Measurements from ENCODE around the gene ETFA. TPM values are rescaled to one million over a fixed set of nuclear protein-coding genes. Genes with fewer than 3 reads are reported as not detected.

The ETFA gene
- polyA plus RNA-seq, 3 donors = 62.1 to 178 (median 166) TPM

GRCh38 chr15:76274821-76275220 is 36.4 kb downstream of the ETFA start:
- Mint-ChIP-seq H3K9me3 (peaks cover 0 to 4% (median 3%) of the 10 kb centered on the region in 7 donors), H3K27me3 (ENCODE audit: low read depth in 3 of 3) (peaks cover 0 to 2% (median 0%) of the 10 kb centered on the region in 3 donors), H3K4me1 (peaks cover 2% of the 10 kb centered on the region), H3K27ac (no peak overlapping the region), H3K4me3 (peak overlapping the region in 1 of 2 donors; percentile 6), H3K36me3 (peaks cover 71 to 82% of the 10 kb centered on the region in 2 donors)
- H3K27ac ChIP-seq (ENCODE audit: low read depth in 1 of 2, low read length in 2 of 2) = no peak overlapping the region
- no peak overlapping the region for H2AFZ ChIP-seq (ENCODE audit: insufficient read depth, low read depth, low read length, poor library complexity, severe bottlenecking)
- H3K4me2 ChIP-seq (replicated peaks; ENCODE audit: extremely low read depth, low read length, poor library complexity, severe bottlenecking) = no peak overlapping the region
- H3K9me3 ChIP-seq (replicated peaks in 1 of 2; ENCODE audit: control insufficient read depth in 1 of 2, insufficient read depth in 1 of 2, low read length in 2 of 2) = no peaks in the 10 kb centered on the region
- no peak overlapping the region for H3K9ac ChIP-seq (ENCODE audit: insufficient read depth, low read length, poor library complexity, severe bottlenecking)
- H3K79me2 ChIP-seq (ENCODE audit: insufficient read depth, low read length) = no peaks in the 10 kb centered on the region
- H3K4me3 ChIP-seq (replicated peaks in 1 of 3; ENCODE audit: low read depth in 2 of 3, low read length in 3 of 3) = no peak overlapping the region
- no peaks in the 10 kb centered on the region for H3K4me1 ChIP-seq (ENCODE audit: control insufficient read depth in 1 of 2, insufficient read depth in 2 of 2, low read length in 2 of 2)
- no peak for DNase-seq
- no peaks in the 10 kb centered on the region for H4K20me1 ChIP-seq (ENCODE audit: insufficient read depth, low read length)
- peaks cover 80 to 97% of the 10 kb centered on the region in 2 donors for H3K36me3 ChIP-seq (replicated peaks in 1 of 2; ENCODE audit: control insufficient read depth in 1 of 2, insufficient read depth in 2 of 2, low read length in 2 of 2)
- whole genome bisulfite sequencing (ENCODE audit: insufficient coverage) = 80% methylated on average over 1 of the region's 1 CpG
- TF ChIP-seq CTCF (IDR thresholded peaks at IDR 0.05) = no peak
- no peaks in the 10 kb centered on the region for H3K27me3 ChIP-seq (ENCODE audit: control insufficient read depth in 2 of 2, insufficient read depth in 2 of 2, low read length in 2 of 2)
- intact Hi-C loops (cut with micrococcal nuclease) = no loop called here

- Histone ChIP-seq H3K36me3 (replicated peaks in 1 of 2; ENCODE audit: control insufficient read depth in 1 of 2, insufficient read depth in 2 of 2, low read length in 2 of 2) (peaks cover 84 to 97% of the 10 kb centered on the region in 2 donors), H3K4me2 (replicated peaks; ENCODE audit: extremely low read depth, low read length, poor library complexity, severe bottlenecking) (no peak overlapping the region), H3K9me3 (replicated peaks in 1 of 2; ENCODE audit: control insufficient read depth in 1 of 2, insufficient read depth in 1 of 2, low read length in 2 of 2) (peaks cover 0 to 3% of the 10 kb centered on the region in 2 donors), H4K20me1 (ENCODE audit: insufficient read depth, low read length) (no peaks in the 10 kb centered on the region), H3K27ac (ENCODE audit: low read depth in 1 of 2, low read length in 2 of 2) (no peak overlapping the region), H3K9ac (ENCODE audit: insufficient read depth, low read length, poor library complexity, severe bottlenecking) (no peak overlapping the region), H3K27me3 (ENCODE audit: control insufficient read depth in 2 of 2, insufficient read depth in 2 of 2, low read length in 2 of 2) (no peaks in the 10 kb centered on the region), H2AFZ (ENCODE audit: insufficient read depth, low read depth, low read length, poor library complexity, severe bottlenecking) (no peak overlapping the region), H3K79me2 (ENCODE audit: insufficient read depth, low read length) (no peaks in the 10 kb centered on the region), H3K4me3 (replicated peaks in 1 of 3; ENCODE audit: low read depth in 2 of 3, low read length in 3 of 3) (no peak overlapping the region), H3K4me1 (ENCODE audit: control insufficient read depth in 1 of 2, insufficient read depth in 2 of 2, low read length in 2 of 2) (no peaks in the 10 kb centered on the region)
- Mint-ChIP-seq H3K4me1 (peaks cover 2% of the 10 kb centered on the region), H3K27me3 (ENCODE audit: low read depth in 3 of 3) (peaks cover 0 to 2% (median 0%) of the 10 kb centered on the region in 3 donors), H3K36me3 (peaks cover 73 to 84% of the 10 kb centered on the region in 2 donors), H3K4me3 (no peak overlapping the region), H3K27ac (no peak overlapping the region), H3K9me3 (peaks cover 4 to 8% (median 6%) of the 10 kb centered on the region in 7 donors)
- intact Hi-C loops (cut with micrococcal nuclease) = no loop called here
- TF ChIP-seq CTCF (IDR thresholded peaks at IDR 0.05) = no peak
- whole genome bisulfite sequencing (ENCODE audit: insufficient coverage) = 86% methylated on average over 1 of the region's 2 CpGs
- DNase-seq = no peak
These were observed 37.0 kb downstream of the ETFA start for GRCh38 chr15:76274226-76274625.
